HG02763 (cell line): ENCODE results near the gene EXOC3L2.

Source experiments
- ATAC-seq: cut with Tn5 transposase; IDR thresholded peaks from one replicate; pipeline ENCODE4 v1.9.1; 2021; ENCODE audit warnings: mild to moderate bottlenecking, moderate library complexity; ENCODE audit not compliant: unreplicated experiment

EXOC3L2 gene

DNA sequence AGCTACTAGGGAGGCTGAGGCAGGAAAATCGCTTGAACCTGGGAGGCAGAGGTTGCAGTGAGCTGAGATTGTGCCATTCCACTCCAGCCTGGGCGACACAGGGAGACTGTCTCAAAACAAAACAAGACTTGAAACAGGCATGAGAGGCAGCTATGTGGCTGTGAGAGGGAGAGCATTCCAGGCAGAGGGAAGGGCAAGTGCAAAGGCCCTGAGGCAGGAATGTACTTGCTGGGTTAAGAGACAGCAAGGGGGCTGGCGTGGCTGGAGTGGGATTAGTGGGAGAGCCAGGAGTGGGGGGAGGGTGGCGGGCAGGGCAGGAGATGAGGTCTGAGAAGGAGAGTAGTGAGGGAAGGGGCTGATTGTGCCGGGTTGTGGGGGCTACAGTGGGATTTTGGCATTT, 21.3 kb downstream of the EXOC3L2 start:
- ATAC-seq = no peak

DNA sequence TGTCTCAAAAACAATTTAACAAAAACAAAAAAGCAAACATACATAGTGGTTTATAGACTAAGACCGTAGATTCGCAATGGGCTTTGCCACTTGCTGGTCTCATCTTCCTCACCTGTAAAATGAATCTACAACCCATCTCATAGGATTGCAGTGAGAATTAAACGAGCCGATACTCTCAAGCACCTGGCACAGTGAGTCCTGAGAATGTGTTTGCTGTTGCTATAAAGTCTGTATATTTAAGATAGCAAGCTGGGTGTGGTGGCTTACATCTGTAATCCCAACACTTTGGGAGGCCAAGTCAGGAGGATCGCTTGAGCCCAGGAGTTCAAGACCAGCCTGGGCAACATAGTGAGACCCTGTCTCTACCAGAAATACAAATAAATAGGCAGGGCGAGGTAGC, 22.5 kb downstream of the EXOC3L2 start:
- ATAC-seq = no peak

DNA sequence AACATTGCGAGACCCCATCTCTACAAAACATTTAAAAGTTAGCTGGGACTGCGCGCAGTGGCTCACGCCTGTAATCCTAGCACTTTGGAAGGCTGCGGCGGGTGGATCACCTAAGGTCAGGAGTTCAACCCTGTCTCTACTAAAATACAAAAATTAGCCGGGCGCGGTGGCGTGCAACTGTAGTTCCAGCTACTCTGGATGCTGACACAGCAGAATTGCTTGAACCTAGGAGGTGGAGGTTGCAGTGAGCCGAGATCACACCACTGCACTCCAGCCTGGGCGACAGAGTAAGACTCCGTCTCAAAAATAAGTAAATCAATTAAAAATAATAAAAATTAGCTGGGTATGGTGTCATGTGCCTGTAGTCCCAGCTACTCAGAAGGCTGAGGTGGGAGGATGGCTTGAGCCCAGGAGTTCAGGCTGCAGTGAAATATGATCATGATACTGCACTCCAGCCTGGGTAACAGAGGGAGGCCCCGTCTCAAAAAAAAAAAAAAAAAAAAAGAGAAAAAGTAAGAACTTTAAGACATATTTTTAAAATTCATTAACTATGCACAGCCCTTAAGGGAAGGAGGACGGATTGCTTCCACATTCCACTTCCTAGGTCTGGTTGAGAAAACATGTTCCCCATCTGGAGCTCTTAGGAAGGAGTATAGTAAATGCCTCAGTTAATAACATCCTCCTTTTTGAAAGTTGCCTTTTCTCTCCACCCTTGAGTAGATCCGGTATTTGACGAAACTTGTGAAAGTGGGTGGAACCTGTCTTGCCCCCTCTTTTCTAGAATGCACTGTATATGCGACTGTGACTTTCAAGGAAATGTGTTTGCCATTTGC, 26.1 kb downstream of the EXOC3L2 start:
- no peak for ATAC-seq

- no peak for ATAC-seq
Measured at GRCh38 chr19:45218426-45218825, 26.8 kb downstream of the EXOC3L2 start.

DNA sequence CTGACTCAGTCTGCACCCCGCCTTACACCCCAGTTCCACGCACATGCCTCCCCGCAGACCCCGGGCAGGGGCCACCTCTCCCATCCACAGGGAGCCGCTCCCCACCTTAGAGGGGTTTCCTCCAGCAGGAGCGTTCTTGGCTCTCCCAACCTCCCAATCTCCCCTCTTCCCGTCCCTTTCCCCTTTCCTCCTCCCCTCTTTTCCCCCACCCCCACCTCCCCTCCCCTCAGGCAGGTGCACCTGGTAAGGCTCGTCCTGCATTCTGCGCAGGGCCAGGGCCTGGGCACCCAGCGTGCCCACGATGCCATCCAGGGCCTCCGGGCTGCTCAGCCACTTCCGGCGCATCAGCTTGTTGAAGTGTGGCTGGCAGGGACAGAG, 27.3 kb downstream of the EXOC3L2 start:
- no peak for ATAC-seq

DNA sequence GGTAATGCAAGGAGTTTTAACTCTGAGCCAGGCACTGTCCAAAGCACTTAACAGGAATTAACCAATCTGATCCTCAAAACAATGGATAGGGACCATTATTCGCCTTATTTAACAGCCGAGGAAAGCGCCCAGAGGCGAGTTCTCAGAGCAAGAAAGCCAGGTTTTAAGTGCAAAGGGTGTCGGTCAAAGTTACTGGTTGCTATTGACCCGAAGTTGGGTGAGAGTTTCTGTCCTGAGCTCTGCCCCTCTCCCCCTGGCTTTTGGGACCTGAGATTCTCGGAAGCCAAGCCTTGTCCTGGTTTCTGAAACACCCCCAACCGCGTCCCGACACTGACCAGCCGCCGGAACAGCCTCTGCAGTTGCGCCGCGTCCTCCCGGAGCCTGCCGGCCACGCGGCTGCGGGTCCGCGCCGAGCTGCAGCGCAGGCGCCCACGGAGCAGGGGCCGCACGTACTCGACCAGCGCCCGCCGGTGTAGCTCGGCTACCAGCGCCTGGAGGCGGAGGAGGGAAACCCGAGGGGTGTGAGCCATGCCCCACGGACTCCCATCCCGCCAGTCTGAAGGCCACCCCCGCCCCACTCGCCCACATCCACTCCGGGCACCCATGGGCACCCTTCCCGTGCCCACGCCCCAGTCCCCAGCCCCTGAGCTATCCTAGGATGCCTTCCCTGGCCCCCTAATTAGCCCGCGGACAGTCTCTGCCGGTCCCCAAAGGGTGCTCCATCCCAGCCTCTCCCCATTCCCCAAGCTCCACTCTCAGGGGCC, 27.8 kb downstream of the EXOC3L2 start:
- no peak for ATAC-seq

GRCh38 chr19:45216667-45217066, 28.5 kb downstream of the EXOC3L2 start:
- ATAC-seq = no peak

- no peak for ATAC-seq
Measured at GRCh38 chr19:45215391-45216191, 29.6 kb downstream of the EXOC3L2 start.

DNA sequence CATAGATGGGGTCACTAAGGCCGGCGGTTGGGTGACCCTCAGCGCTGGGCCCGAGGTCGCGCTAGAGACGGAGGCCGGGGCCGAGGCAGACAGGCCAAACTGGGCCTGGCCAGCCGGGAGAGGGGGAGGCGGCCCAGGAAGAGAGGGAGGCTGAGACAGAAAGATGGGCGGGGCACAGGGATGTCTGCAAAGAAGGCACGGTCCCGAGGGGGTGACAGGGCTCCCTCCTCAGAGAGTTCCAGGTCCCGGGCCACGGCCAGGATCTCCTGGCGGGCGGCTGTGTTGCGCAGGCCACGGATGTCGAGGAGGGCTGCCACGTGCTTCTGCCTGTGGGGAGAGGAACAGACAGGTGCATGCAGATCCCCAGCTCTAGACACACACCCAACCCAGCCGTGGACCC, 32.2 kb downstream of the EXOC3L2 start:
- no peak for ATAC-seq

DNA sequence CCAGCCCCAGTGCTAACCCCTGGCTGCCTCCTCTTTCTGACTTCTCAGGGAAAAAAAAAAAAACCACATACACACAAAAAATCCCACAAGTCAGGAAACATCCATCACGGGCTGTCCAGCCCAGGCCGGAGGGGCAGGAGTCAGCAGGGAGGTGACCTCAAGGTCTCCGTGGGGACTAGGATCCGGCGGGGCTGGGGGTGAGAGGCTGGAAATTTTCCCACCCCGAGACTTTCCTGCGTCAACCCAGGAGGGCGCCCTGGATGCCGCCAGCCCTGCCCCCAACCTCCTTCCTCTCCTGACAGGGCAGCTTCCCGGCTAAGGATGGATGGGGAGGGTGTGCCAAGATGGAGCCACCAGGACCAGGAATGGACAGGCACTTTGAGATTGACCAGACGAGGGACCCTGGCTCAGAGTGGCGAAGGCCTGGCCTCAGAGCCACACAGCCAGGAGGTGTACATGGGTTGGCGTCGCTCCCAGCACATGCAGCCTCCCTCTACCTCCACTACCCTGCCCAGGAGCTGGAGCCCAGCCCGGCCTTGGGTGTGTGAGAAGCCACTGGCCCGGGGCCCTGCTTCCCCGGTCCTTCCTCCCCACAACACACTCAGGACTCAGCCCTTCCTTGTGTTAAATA, 33.3 kb downstream of the EXOC3L2 start:
- ATAC-seq = no peak

GRCh38 chr19:45206328-45206727, 38.9 kb downstream of the EXOC3L2 start:
- no peak for ATAC-seq

DNA sequence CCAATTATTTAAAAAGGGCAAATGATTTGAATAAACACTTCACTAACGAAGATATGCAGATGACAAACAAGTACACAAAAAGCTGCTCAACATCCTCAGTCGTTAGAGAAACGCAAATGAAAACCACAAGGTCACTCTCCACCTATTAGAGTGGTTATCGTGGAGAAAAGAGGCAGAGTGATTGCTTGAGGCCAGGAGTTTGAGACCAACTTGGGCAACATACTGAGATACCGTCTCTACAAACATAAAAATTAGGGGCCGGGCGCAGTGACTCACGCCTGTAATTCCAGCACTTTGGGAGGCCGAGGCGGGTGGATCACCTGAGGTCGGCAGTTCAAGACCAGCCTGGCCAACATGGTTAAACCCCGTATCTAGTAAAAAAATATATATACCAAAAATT, 39.4 kb downstream of the EXOC3L2 start:
- ATAC-seq = no peak

DNA sequence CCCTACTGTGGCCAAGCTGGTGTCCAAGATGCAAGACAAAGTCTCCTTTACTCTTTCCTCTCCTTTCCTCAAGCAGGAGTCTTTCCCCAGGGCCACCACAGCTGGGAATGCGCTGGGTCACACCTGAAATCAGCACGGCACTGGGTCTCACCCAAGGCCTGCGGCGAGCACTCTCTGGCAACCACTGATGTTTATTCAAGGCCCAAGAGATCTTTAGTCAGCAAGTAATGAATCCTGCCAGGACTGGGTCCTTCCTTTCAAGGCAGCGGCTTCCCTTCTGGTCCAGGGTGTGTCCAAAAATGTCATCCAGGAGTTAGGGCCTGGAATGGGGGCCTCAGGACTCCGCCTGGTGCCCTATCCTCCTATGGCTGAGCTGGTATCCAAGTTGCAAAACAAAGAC, 42.6 kb downstream of the EXOC3L2 start:
- no peak for ATAC-seq

DNA sequence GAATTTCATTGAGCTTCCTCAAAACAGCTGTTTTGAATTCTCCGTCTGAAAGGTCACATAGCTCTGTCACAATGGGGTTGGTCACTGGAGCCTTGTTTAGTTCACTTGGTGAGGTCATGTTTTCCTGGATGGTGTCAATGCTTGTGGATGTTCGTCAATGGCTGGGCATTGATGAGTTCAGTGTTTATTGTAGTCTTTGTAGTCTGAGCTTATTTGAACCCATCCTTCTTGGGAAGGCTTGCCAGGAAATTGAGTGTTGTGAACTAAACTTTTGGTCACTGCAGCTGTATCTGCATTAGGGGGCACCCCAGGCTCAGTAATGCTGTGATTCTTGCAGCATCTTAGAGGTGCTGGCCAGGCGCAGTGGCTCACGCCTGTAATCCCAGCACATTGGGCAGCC, 44.6 kb downstream of the EXOC3L2 start:
- no peak for ATAC-seq

DNA sequence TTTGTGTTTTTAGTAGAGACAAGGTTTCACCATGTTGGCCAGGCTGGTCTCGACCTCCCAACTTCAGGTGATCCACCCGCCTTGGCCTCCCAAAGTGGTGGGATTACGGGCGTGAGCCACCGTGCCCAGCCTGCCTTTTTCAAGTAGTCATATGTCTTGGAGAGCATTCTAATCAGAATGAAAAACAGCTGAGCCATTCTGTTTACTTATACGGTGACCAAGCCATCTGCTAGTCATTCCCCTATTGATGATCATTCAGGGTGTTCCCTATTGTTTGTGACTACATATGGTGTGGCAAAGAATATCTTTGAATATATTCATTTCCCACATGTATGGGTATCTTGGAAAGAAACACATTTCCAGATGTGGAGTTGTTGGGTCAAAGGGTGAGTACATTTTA, 49.4 kb downstream of the EXOC3L2 start:
- ATAC-seq = no peak

DNA sequence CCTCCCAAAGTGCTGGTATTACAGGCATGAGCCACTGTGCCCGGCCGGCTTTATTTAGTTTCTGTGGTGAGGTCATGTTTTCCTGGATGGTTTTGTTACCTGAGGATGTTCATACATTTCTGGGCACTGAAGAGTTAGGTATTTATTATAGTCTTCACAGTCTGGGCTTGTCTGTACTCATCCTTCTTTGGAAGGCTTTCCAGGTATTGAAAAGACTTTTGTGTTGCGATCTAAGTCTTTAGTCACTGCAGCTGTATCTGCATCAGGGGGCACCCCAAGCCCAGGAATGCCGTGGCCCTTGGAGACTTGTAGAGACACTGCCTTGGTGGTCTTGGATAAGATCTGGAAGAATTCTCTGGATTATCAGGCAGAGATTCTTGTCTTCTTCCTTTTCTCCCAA, 53.8 kb downstream of the EXOC3L2 start:
- ATAC-seq = no peak

GRCh38 chr19:45189971-45190370, 55.2 kb downstream of the EXOC3L2 start:
- ATAC-seq = no peak

- no peak for ATAC-seq
Measured at GRCh38 chr19:45187421-45188100, 57.6 kb downstream of the EXOC3L2 start.

DNA sequence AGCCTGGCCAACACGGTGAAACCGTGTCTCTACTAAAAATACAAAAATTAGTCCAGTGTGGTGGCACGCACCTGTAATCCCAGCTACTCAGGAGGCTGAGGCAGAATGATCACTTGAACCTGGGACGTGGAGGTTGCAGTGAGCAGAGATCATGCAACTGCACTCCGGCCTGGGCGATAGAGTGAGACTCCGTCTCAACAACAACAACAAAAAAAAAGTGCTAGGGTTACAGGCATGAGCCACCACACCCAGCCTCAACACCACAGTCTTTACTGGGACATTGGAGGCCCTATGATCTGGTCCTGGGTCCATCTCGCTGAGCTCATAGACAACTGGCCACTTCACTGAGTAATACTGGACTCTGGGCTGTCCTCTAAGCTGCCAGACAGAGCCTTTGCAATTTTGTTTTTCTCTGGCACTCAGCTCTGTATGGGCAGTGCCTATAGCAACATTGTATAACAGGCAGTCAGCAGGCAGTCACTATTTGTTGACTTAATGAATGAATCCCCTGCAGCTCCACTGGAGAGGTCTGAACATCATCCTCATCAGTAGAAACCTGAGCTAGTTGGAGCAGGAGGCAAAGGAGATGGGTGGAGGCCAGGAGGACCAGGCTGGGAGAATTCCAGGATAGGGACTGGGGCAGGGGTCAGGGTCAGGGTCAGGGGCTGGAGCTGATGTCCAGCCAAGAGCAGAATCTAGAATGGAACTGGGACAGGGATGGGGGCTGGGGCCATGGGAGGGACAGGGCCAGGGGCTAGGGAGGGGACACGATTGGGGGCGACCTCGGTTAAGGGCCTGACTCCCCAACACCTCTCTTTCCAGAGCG, 58.5 kb downstream of the EXOC3L2 start:
- ATAC-seq = no peak

GRCh38 chr19:45184115-45184514, 61.1 kb downstream of the EXOC3L2 start:
- ATAC-seq = no peak
